IMR-90 (cell line): ENCODE measurements around the gene PIGM. TPM values are rescaled to one million over a fixed set of nuclear protein-coding genes. Genes with fewer than 3 reads are reported as not detected.
A peak's percentile ranks its signal among the peaks of the same experiment; 100 is the strongest.

ENCODE experiments used
- ATAC-seq: fragments of 200-7000 bp; cut with Tn5 transposase; 2 replicates; pipeline ENCODE4 v1.9.1; 2020; ENCODE audit warnings: low read depth, mild to moderate bottlenecking, moderate library complexity
- BruUV-seq: library from RNA; stranded (reverse); fragments of 400-500 nt; replicated peaks from 2 replicates; lab custom pipeline; 2021; lab: Mats Ljungman, UMichigan
- CTCF ChIA-PET: fragments of 300-600 bp; formaldehyde crosslinking; extraction: SDS; loops from one replicate; lab custom pipeline; 2021; ENCODE audit warnings: antibody characterized with exemption; lab: Yijun Ruan, JAX
- POLR2A ChIA-PET: fragments of 300-600 bp; sonication (Branson Sonifier 250); formaldehyde crosslinking; loops from one replicate; lab custom pipeline; 2022; ENCODE audit warnings: antibody characterized with exemption; ENCODE audit not compliant: unreplicated experiment; lab: Charles Lee
- DNase-seq: peaks from one replicate; pipeline ENCODE4 v3.0.0; 2013
- H2AFZ ChIP-seq: replicated peaks from 2 replicates; pipeline ENCODE3; 2013; ENCODE audit warnings: low read length, mild to moderate bottlenecking; ENCODE audit not compliant: poor library complexity
- H2AK5ac ChIP-seq: 2 replicates; pipeline ENCODE4 v1.6.1; 2013; ENCODE audit warnings: low read depth, low read length, inconsistent platforms
- H2AK9ac ChIP-seq: replicated peaks from 2 replicates; pipeline ENCODE3; 2013; ENCODE audit warnings: mild to moderate bottlenecking, low read depth, low read length, moderate library complexity; ENCODE audit not compliant: poor library complexity
- H2BK120ac ChIP-seq: 2 replicates; pipeline ENCODE4 v1.6.1; 2013; ENCODE audit warnings: low read depth, low read length, inconsistent platforms
- H2BK15ac ChIP-seq: 3 replicates; pipeline ENCODE4 v1.6.1; 2013; ENCODE audit warnings: low read depth, low read length, inconsistent platforms
- H2BK20ac ChIP-seq: 2 replicates; pipeline ENCODE4 v1.6.1; 2013; ENCODE audit warnings: low read depth, mild to moderate bottlenecking, inconsistent platforms, low read length, moderate library complexity
- H2BK5ac ChIP-seq: 2 replicates; pipeline ENCODE4 v1.6.1; 2013; ENCODE audit warnings: mild to moderate bottlenecking, low read depth, low read length, inconsistent platforms; ENCODE audit not compliant: poor library complexity, severe bottlenecking
- H3K14ac ChIP-seq: replicated peaks from 2 replicates; pipeline ENCODE4 v1.6.1; 2013; ENCODE audit warnings: low read depth, low read length, inconsistent platforms
- H3K18ac ChIP-seq: 2 replicates; pipeline ENCODE4 v1.6.1; 2013; ENCODE audit warnings: low read depth, low read length, control low read depth
- H3K23ac ChIP-seq: 2 replicates; pipeline ENCODE4 v1.6.1; 2013; ENCODE audit warnings: low read depth, low read length, inconsistent platforms
- H3K27ac ChIP-seq: 2 replicates; pipeline ENCODE4 v1.5.1; 2013; ENCODE audit warnings: mild to moderate bottlenecking, control low read depth, low read length; ENCODE audit not compliant: insufficient read depth
- H3K27me3 ChIP-seq: 2 replicates; pipeline ENCODE4 v1.6.1; 2013; ENCODE audit warnings: low read length; ENCODE audit not compliant: control insufficient read depth, insufficient read depth
- H3K36me3 ChIP-seq: 2 replicates; pipeline ENCODE4 v1.6.1; 2013; ENCODE audit warnings: low read length, mixed read lengths; ENCODE audit not compliant: control insufficient read depth, insufficient read depth
- H3K4ac ChIP-seq: 2 replicates; pipeline ENCODE4 v1.6.1; 2013; ENCODE audit warnings: low read depth, low read length, inconsistent platforms
- H3K4me1 ChIP-seq: 2 replicates; pipeline ENCODE4 v1.6.1; 2013; ENCODE audit warnings: low read length, mixed read lengths; ENCODE audit not compliant: control insufficient read depth, insufficient read depth
- H3K4me2 ChIP-seq: 2 replicates; pipeline ENCODE4 v1.6.1; 2013; ENCODE audit warnings: low read depth, mild to moderate bottlenecking, control low read depth, low read length, moderate library complexity
- H3K4me3 ChIP-seq: 2 replicates; pipeline ENCODE4 v1.5.1; 2013; ENCODE audit warnings: low read depth, mild to moderate bottlenecking, control low read depth, low read length, moderate library complexity; ENCODE audit not compliant: insufficient read depth
- H3K56ac ChIP-seq: 2 replicates; pipeline ENCODE4 v1.6.1; 2013; ENCODE audit warnings: low read length, inconsistent platforms; ENCODE audit not compliant: insufficient read depth; ENCODE audit errors: extremely low read depth
- H3K79me1 ChIP-seq, 2 experiments: 2 replicates each; pipeline ENCODE4 v1.6.1; 2013; ENCODE audit warnings: low read length in 2 of 2, inconsistent platforms in 1 of 2, low read depth in 1 of 2
- H3K9ac ChIP-seq: 2 replicates; pipeline ENCODE4 v1.6.1; 2013; ENCODE audit warnings: low read depth, low read length, control low read depth
- H3K9me1 ChIP-seq: 2 replicates; pipeline ENCODE4 v1.6.1; 2013; ENCODE audit warnings: low read length, inconsistent platforms; ENCODE audit not compliant: insufficient read depth
- H3K9me3 ChIP-seq: 2 replicates; pipeline ENCODE4 v1.6.1; 2013; ENCODE audit warnings: low read length; ENCODE audit not compliant: control insufficient read depth, insufficient read depth
- H4K20me1 ChIP-seq: 2 replicates; pipeline ENCODE4 v1.6.1; 2013; ENCODE audit warnings: low read length, inconsistent platforms; ENCODE audit not compliant: insufficient read depth
- H4K5ac ChIP-seq: 2 replicates; pipeline ENCODE4 v1.6.1; 2013; ENCODE audit warnings: mild to moderate bottlenecking, low read depth, low read length, control low read depth
- H4K8ac ChIP-seq, 2 experiments: 2 replicates each; pipeline ENCODE4 v1.6.1; 2013; ENCODE audit warnings: low read depth in 2 of 2, low read length in 2 of 2, control low read depth in 1 of 2, inconsistent platforms in 1 of 2
- H4K91ac ChIP-seq: 2 replicates; pipeline ENCODE4 v1.6.1; 2013; ENCODE audit warnings: low read depth, low read length, inconsistent platforms; ENCODE audit not compliant: insufficient read depth
- MAFK ChIP-seq: IDR thresholded peaks from 2 replicates; pipeline ENCODE4 v1.6.1; 2012; ENCODE audit warnings: low read depth, low read length, improper control_type of control experiment
- NFE2L2 ChIP-seq: fragments of 150-350 bp; IDR thresholded peaks from 2 replicates; pipeline ENCODE4 v1.6.1; 2016; ENCODE audit warnings: low read depth, mild to moderate bottlenecking, low read length
- whole genome bisulfite sequencing, 2 experiments: methylation state at CpG; one replicate each; pipeline versions ENCODE4 v1.1.5 to v1.1.7; 2013; ENCODE audit warnings: missing lambda C conversion rate in 2 of 2; ENCODE audit not compliant: insufficient read length in 1 of 2; ENCODE audit errors: extremely low coverage in 2 of 2; 5-methylcytosine and 5-hydroxymethylcytosine counted together
- dilution Hi-C: fragments of 300-500 bp; cut with HindIII; formaldehyde crosslinking; loops from one replicate; pipeline ENCODE4 v1.14.3; 2018; ENCODE audit warnings: low sequenced_read_pairs; ENCODE audit not compliant: unreplicated experiment
- in situ Hi-C: fragments of 300-500 bp; cut with MboI; formaldehyde crosslinking; loops from 3 replicates; pipeline ENCODE4 v1.14.3; 2019; ENCODE audit warnings: low sequenced_read_pairs, inconsistent platforms, mixed read lengths
- intact Hi-C: fragments of 100-400 bp; cut with micrococcal nuclease; formaldehyde crosslinking; loops from 2 replicates; pipeline ENCODE4 v1.10.0; 2022
- polyA plus RNA-seq, 3 experiments: library from polyadenylated mRNA; depleted of rRNA; stranded (reverse); fragments of >200 nt; gene quantifications; 2 replicates each; pipeline ENCODE4 v1.2.3, GENCODE V29; 2012; ENCODE audit warnings: low replicate concordance in 1 of 3
- total RNA-seq: library from RNA; depleted of rRNA; stranded (reverse); fragments of >200 nt; gene quantifications from 2 replicates; pipeline ENCODE4 v1.2.3, GENCODE V29; 2012

PIGM gene
- total and polyA plus RNA-seq, 2 of the 4 experiments (the other 2 are of a cell fraction): 2.9 TPM

- dilution Hi-C loops: no loop called here
- Histone ChIP-seq H2BK5ac (no peak overlapping the region), H3K4me3 (no peak overlapping the region), H4K8ac (no peak overlapping the region), H4K5ac (no peak overlapping the region), H3K36me3 (no peaks in the 10 kb centered on the region), H2BK120ac (no peak overlapping the region), H2AK9ac (no peak overlapping the region), H3K14ac (no peak overlapping the region), H3K56ac (no peak overlapping the region), H3K4me1 (peaks cover 6% of the 10 kb centered on the region), H4K20me1 (no peaks in the 10 kb centered on the region), H4K91ac (no peak overlapping the region), H3K9me1 (no peaks in the 10 kb centered on the region), H3K27ac (no peak overlapping the region), H2BK20ac (no peak overlapping the region), H3K18ac (no peak overlapping the region), H3K23ac (no peak overlapping the region), H2AFZ (no peak overlapping the region), H2BK15ac (no peak overlapping the region), H3K9me3 (no peaks in the 10 kb centered on the region), H3K4me2 (no peak overlapping the region), H3K27me3 (peaks cover 17% of the 10 kb centered on the region), H2AK5ac (no peak overlapping the region), H3K79me1 (no peaks in the 10 kb centered on the region), H3K4ac (no peak overlapping the region), H3K9ac (no peak overlapping the region)
- peak; percentile 40 for TF ChIP-seq MAFK
- TF ChIP-seq NFE2L2: no peak
- ChIA-PET CTCF (interaction anchor here (6.5 kb wide), 1 partner anchor 15 kb away, joined by 34 read pairs; no protein-coding TSS in a partner anchor), POLR2A (no interaction called here)
- intact Hi-C loops: no loop called here
- ATAC-seq: no peak
- BruUV-seq: no TSS peak
- WGBS, 2 experiments: 37% methylated on average over 2 of the region's 5 CpGs; no CpG with 5 or more reads in 1 of the 2 experiments
- in situ Hi-C loops: no loop called here
- DNase-seq: no peak
These were observed 10.3 kb downstream of the PIGM start for GRCh38 chr1:160021376-160022074.
